ENCODE measurements around the gene TM7SF2.

TM7SF2 gene

DNA sequence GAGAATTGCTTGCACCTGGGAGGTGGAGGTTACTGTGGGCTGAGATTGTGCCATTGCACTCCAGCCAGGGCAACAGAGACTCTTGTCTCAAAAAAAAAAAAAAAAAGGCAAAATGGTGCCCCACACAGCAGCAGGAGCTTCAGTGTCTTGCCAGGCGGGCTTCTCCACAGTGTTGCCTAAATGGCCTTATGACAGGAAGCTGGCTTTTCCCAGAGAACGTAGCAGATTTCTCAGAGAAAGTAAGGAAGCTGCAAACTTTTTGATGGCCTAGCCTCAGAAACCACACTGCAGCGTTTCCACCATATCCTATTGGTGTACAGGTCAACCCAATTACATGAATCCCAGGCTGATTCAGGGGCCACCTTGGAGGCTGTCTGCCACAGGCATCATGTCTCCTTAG is 45.7 kb downstream of the TM7SF2 start:
- DNase-seq (ENCODE audit: low read depth): no peak

DNA sequence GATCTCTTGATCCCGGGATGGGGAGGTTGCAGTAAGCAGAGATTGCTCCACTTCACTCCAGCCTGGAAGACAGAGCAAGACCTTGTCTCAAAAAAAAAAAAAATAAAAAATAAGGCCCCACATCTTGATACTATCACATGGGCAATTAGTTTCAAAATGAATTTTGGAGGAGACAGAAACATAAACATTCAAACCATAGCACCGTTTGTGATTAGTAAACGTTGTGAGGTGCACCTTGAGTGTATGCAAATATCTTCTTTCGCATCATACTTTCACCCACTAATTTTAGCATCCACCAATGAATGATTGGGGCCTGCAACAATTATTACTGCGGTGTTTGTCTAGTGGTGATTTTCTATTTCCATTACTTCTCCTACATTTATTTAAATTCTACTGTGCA is 47.3 kb downstream of the TM7SF2 start:
- no peak for DNase-seq (ENCODE audit: low read depth)

DNA sequence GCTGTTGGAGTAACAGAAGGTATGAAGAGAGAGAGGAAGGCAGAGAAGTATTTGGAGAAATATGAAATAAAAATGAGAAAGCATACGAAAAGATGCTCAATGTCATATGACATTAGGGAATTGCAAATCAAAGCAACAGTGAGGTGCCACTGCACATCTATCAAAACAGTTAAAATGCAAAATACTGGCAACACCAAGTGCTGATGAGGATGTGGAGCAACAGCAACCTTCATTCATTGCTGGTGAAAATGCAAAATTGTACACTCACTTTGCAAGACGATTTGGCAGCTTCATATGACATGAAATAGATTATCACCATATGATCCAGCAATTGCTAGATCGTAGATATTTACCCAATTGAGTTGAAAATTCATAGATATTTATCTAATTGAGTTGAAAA is 49.0 kb downstream of the TM7SF2 start:
- no peak for DNase-seq (ENCODE audit: low read depth)

DNA sequence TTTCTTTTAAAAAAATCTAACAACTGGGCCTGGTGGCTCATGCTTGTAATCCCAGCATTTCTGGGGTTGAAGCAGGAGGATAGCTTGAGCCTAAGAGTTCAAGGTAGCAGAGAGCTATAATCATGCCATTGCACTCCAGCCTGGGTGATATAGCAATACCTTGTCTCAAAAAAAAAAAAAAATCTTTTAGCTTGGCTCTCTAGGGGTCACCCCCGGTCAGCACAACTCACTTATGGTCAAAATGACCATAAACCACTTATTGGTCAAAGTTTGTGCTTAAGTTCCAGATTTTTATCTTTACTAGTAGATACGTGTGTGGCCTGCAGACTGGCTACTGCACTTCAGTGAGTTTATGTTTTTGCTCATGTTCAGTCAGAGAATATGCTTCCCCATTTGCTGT is 52.0 kb downstream of the TM7SF2 start:
- no peak for DNase-seq (ENCODE audit: low read depth)
